CD8-positive, alpha-beta memory T cell (primary cell): ENCODE results near the gene CEP164. TPM values are rescaled to one million over a fixed set of nuclear protein-coding genes. Genes with fewer than 3 reads are reported as not detected.

Experiments
- CTCF ChIA-PET: fragments of 350-600 bp; sonication (Branson Sonifier 250); formaldehyde crosslinking; loops from one replicate; lab custom pipeline; 2021; ENCODE audit warnings: antibody characterized with exemption; lab: Charles Lee
- POLR2A ChIA-PET: fragments of 350-600 bp; sonication (Branson Sonifier 250); formaldehyde crosslinking; loops from one replicate; lab custom pipeline; 2021; ENCODE audit warnings: antibody characterized with exemption; lab: Charles Lee
- DNase-seq, 5 donors: peaks; one replicate each; pipeline versions ENCODE4 v3.0.0 to v3.0.0-alpha.2; 2020 to 2022; ENCODE audit warnings: mixed read lengths in 1 of 5
- H3K27ac ChIP-seq: one replicate; pipeline ENCODE4 v1.7.0; 2013; ENCODE audit warnings: low read depth, mild to moderate bottlenecking, low read length, moderate library complexity
- H3K27me3 ChIP-seq: 2 replicates; pipeline ENCODE4 v1.7.0; 2013; ENCODE audit warnings: low read length, mild to moderate bottlenecking; ENCODE audit not compliant: insufficient read depth, poor library complexity, severe bottlenecking
- H3K36me3 ChIP-seq: 2 replicates; pipeline ENCODE4 v1.7.0; 2013; ENCODE audit warnings: mild to moderate bottlenecking, low read length, moderate library complexity; ENCODE audit not compliant: insufficient read depth
- H3K4me1 ChIP-seq: 2 replicates; pipeline ENCODE4 v1.7.0; 2013; ENCODE audit warnings: mild to moderate bottlenecking, low read length, moderate library complexity; ENCODE audit not compliant: insufficient read depth
- H3K4me3 ChIP-seq: 2 replicates; pipeline ENCODE4 v1.7.0; 2013; ENCODE audit warnings: mild to moderate bottlenecking, low read length
- H3K9me3 ChIP-seq: 2 replicates; pipeline ENCODE4 v1.7.0; 2013; ENCODE audit warnings: mild to moderate bottlenecking, low read length
- H3K27ac Mint-ChIP-seq, 8 donors: one replicate each; pipeline ENCODE4 v1.8.0; 2020 to 2021; ENCODE audit warnings: mixed read lengths in 8 of 8, mild to moderate bottlenecking in 6 of 8, inconsistent platforms in 3 of 8, moderate library complexity in 3 of 8
- H3K27me3 Mint-ChIP-seq, 2 donors: one replicate each; pipeline ENCODE4 v1.8.0; 2020 to 2021; ENCODE audit warnings: mixed read lengths in 2 of 2, mild to moderate bottlenecking in 1 of 2, moderate library complexity in 1 of 2
- H3K36me3 Mint-ChIP-seq, 3 donors: one replicate each; pipeline ENCODE4 v1.8.0; 2020 to 2021; ENCODE audit warnings: mixed read lengths in 3 of 3, inconsistent platforms in 1 of 3, mild to moderate bottlenecking in 1 of 3
- H3K4me1 Mint-ChIP-seq, 3 donors: one replicate each; pipeline ENCODE4 v1.8.0; 2020 to 2021; ENCODE audit warnings: mixed read lengths in 3 of 3, inconsistent platforms in 1 of 3, mild to moderate bottlenecking in 1 of 3
- H3K4me3 Mint-ChIP-seq, 7 donors: one replicate each; pipeline ENCODE4 v1.8.0; 2020 to 2021; ENCODE audit warnings: mixed read lengths in 7 of 7, mild to moderate bottlenecking in 6 of 7, moderate library complexity in 4 of 7, inconsistent platforms in 2 of 7
- H3K9me3 Mint-ChIP-seq, 5 donors: one replicate each; pipeline ENCODE4 v1.8.0; 2020 to 2022; ENCODE audit warnings: mixed read lengths in 5 of 5, mild to moderate bottlenecking in 3 of 5, moderate library complexity in 2 of 5, inconsistent platforms in 1 of 5
- polyA plus RNA-seq: library from polyadenylated mRNA; unstranded; fragments of 300-500 nt; fragmentation: Illumina TruSeq; gene quantifications from one replicate; pipeline ENCODE4 v1.2.3, GENCODE V29; 2021
- total RNA-seq, 2 experiments: library from RNA; stranded (reverse); gene quantifications; one replicate each; pipeline ENCODE4 v1.2.3, GENCODE V29; 2021

The CEP164 gene
- total and polyA plus RNA-seq, 3 experiments from 2014 or later: 25.7 to 40.5 (median 34.6) TPM

GRCh38 chr11:117299351-117300282, 28.0 kb upstream of the CEP164 start:
- peaks cover 0 to 6% of the 10 kb centered on the region in 2 donors for H3K27me3 Mint-ChIP-seq
- H3K27ac Mint-ChIP-seq: peak overlapping the region in 1 of 8 donors; percentile 95
- POLR2A ChIA-PET: no interaction called here
- Histone ChIP-seq H3K36me3 (no peaks in the 10 kb centered on the region), H3K4me3 (no peak overlapping the region), H3K27ac (no peak overlapping the region), H3K4me1 (no peaks in the 10 kb centered on the region), H3K9me3 (no peaks in the 10 kb centered on the region), H3K27me3 (no peaks in the 10 kb centered on the region)
- CTCF ChIA-PET: no interaction called here
- H3K4me1 Mint-ChIP-seq: peaks cover 0 to 6% (median 4%) of the 10 kb centered on the region in 3 donors
- DNase-seq: no peak
- H3K4me3 Mint-ChIP-seq: no peak overlapping the region
- H3K9me3 Mint-ChIP-seq: no peaks in the 10 kb centered on the region
- peaks cover 0 to 2% (median 0%) of the 10 kb centered on the region in 3 donors for H3K36me3 Mint-ChIP-seq

GRCh38 chr11:117300283-117300663, 27.4 kb upstream of the CEP164 start:
- DNase-seq: no peak
- Mint-ChIP-seq H3K27me3 (peaks cover under 1 to 6% of the 10 kb centered on the region in 2 donors), H3K4me1 (peaks cover 0 to 6% (median 4%) of the 10 kb centered on the region in 3 donors), H3K36me3 (no peaks in the 10 kb centered on the region), H3K4me3 (no peak overlapping the region), H3K9me3 (no peaks in the 10 kb centered on the region), H3K27ac (no peak overlapping the region)
- Histone ChIP-seq H3K9me3 (no peaks in the 10 kb centered on the region), H3K27me3 (no peaks in the 10 kb centered on the region), H3K4me1 (no peaks in the 10 kb centered on the region), H3K36me3 (no peaks in the 10 kb centered on the region), H3K27ac (no peak overlapping the region), H3K4me3 (no peak overlapping the region)
- CTCF ChIA-PET: no interaction called here
- POLR2A ChIA-PET: no interaction called here

- Histone ChIP-seq H3K27ac (no peak overlapping the region), H3K27me3 (no peaks in the 10 kb centered on the region), H3K4me3 (no peak overlapping the region), H3K36me3 (no peaks in the 10 kb centered on the region), H3K9me3 (no peaks in the 10 kb centered on the region), H3K4me1 (no peaks in the 10 kb centered on the region)
- H3K27me3 Mint-ChIP-seq: peaks cover 2 to 6% of the 10 kb centered on the region in 2 donors
- H3K27ac Mint-ChIP-seq: peak overlapping the region in 2 of 8 donors; percentile 47 to 84
- CTCF ChIA-PET: no interaction called here
- H3K36me3 Mint-ChIP-seq: no peaks in the 10 kb centered on the region
- POLR2A ChIA-PET: no interaction called here
- H3K9me3 Mint-ChIP-seq: no peaks in the 10 kb centered on the region
- H3K4me3 Mint-ChIP-seq: no peak overlapping the region
- DNase-seq: no peak
- H3K4me1 Mint-ChIP-seq: peaks cover 0 to 6% (median 4%) of the 10 kb centered on the region in 3 donors
Measured at GRCh38 chr11:117300773-117301172, 26.9 kb upstream of the CEP164 start.

- ChIA-PET POLR2A (no interaction called here), CTCF (interaction anchor here (1.3 kb wide), 1 partner anchor 67 kb away, joined by 3 read pairs; no protein-coding TSS in a partner anchor)
- Histone ChIP-seq H3K36me3 (no peaks in the 10 kb centered on the region), H3K4me1 (no peaks in the 10 kb centered on the region), H3K27ac (no peak overlapping the region), H3K4me3 (no peak overlapping the region), H3K27me3 (no peaks in the 10 kb centered on the region), H3K9me3 (no peaks in the 10 kb centered on the region)
- Mint-ChIP-seq H3K27me3 (peaks cover 4 to 6% of the 10 kb centered on the region in 2 donors), H3K4me3 (no peak overlapping the region), H3K9me3 (no peaks in the 10 kb centered on the region), H3K36me3 (no peaks in the 10 kb centered on the region), H3K4me1 (peaks cover 0 to 6% (median 4%) of the 10 kb centered on the region in 3 donors), H3K27ac (no peak overlapping the region)
- no peak for DNase-seq
Measured at GRCh38 chr11:117302228-117302627, 25.4 kb upstream of the CEP164 start.

- DNase-seq: no peak
- no peaks in the 10 kb centered on the region for H3K36me3 ChIP-seq
- ChIA-PET POLR2A (no interaction called here), CTCF (interaction anchor here (0.7 kb wide), 1 partner anchor 123 kb away, joined by 3 read pairs; no protein-coding TSS in a partner anchor)
- Mint-ChIP-seq H3K27ac (no peak overlapping the region), H3K4me3 (no peak overlapping the region), H3K27me3 (peaks cover 4 to 6% of the 10 kb centered on the region in 2 donors), H3K36me3 (no peaks in the 10 kb centered on the region), H3K9me3 (no peaks in the 10 kb centered on the region), H3K4me1 (peaks cover 0 to 6% (median 4%) of the 10 kb centered on the region in 3 donors)
- H3K4me1 ChIP-seq: no peaks in the 10 kb centered on the region
- H3K27me3 ChIP-seq: no peaks in the 10 kb centered on the region
- no peak overlapping the region for H3K4me3 ChIP-seq
- no peaks in the 10 kb centered on the region for H3K9me3 ChIP-seq
- no peak overlapping the region for H3K27ac ChIP-seq
Measured at GRCh38 chr11:117303101-117303500, 24.6 kb upstream of the CEP164 start.

- no peaks in the 10 kb centered on the region for H3K9me3 ChIP-seq
- H3K27me3 Mint-ChIP-seq: peaks cover 4 to 6% of the 10 kb centered on the region in 2 donors
- no peak for DNase-seq
- POLR2A ChIA-PET: no interaction called here
- H3K36me3 ChIP-seq: no peaks in the 10 kb centered on the region
- H3K27ac Mint-ChIP-seq: no peak overlapping the region
- CTCF ChIA-PET: no interaction called here
- no peak overlapping the region for H3K4me3 ChIP-seq
- H3K36me3 Mint-ChIP-seq: no peaks in the 10 kb centered on the region
- H3K9me3 Mint-ChIP-seq: no peaks in the 10 kb centered on the region
- peaks cover 0 to 6% (median 4%) of the 10 kb centered on the region in 3 donors for H3K4me1 Mint-ChIP-seq
- H3K4me3 Mint-ChIP-seq: no peak overlapping the region
- H3K27me3 ChIP-seq: no peaks in the 10 kb centered on the region
- H3K4me1 ChIP-seq: no peaks in the 10 kb centered on the region
- H3K27ac ChIP-seq: no peak overlapping the region
Measured at GRCh38 chr11:117303646-117304315, 23.9 kb upstream of the CEP164 start.

- Histone ChIP-seq H3K27ac (no peak overlapping the region), H3K4me3 (no peak overlapping the region), H3K4me1 (no peaks in the 10 kb centered on the region), H3K36me3 (no peaks in the 10 kb centered on the region), H3K9me3 (no peaks in the 10 kb centered on the region), H3K27me3 (no peaks in the 10 kb centered on the region)
- ChIA-PET CTCF (no interaction called here), POLR2A (no interaction called here)
- DNase-seq: no peak
- peaks cover 4 to 12% of the 10 kb centered on the region in 2 donors for H3K27me3 Mint-ChIP-seq
- no peaks in the 10 kb centered on the region for H3K36me3 Mint-ChIP-seq
- no peak overlapping the region for H3K4me3 Mint-ChIP-seq
- peaks cover 0 to 6% (median 4%) of the 10 kb centered on the region in 3 donors for H3K4me1 Mint-ChIP-seq
- H3K27ac Mint-ChIP-seq: no peak overlapping the region
- H3K9me3 Mint-ChIP-seq: no peaks in the 10 kb centered on the region
Measured at GRCh38 chr11:117305145-117305544, 22.5 kb upstream of the CEP164 start.

GRCh38 chr11:117309310-117309709, 18.3 kb upstream of the CEP164 start:
- H3K27ac ChIP-seq: no peak overlapping the region
- H3K27me3 ChIP-seq: no peaks in the 10 kb centered on the region
- no peak overlapping the region for H3K4me3 ChIP-seq
- POLR2A ChIA-PET: no interaction called here
- Mint-ChIP-seq H3K9me3 (no peaks in the 10 kb centered on the region), H3K27ac (peak overlapping the region in 1 of 8 donors; percentile 75), H3K4me3 (no peak overlapping the region), H3K36me3 (no peaks in the 10 kb centered on the region), H3K27me3 (peaks cover 5 to 14% of the 10 kb centered on the region in 2 donors), H3K4me1 (peaks cover 0 to 1% (median 1%) of the 10 kb centered on the region in 3 donors)
- CTCF ChIA-PET: no interaction called here
- no peaks in the 10 kb centered on the region for H3K9me3 ChIP-seq
- H3K36me3 ChIP-seq: no peaks in the 10 kb centered on the region
- no peak for DNase-seq
- no peaks in the 10 kb centered on the region for H3K4me1 ChIP-seq
